ENCODE data around the gene NR3C1. TPM values are rescaled to one million over a fixed set of nuclear protein-coding genes. Genes with fewer than 3 reads are reported as not detected.

Gene NR3C1
- polyA plus RNA-seq, 10 donors = 60.0 to 79.2 (median 69.1) TPM

DNA sequence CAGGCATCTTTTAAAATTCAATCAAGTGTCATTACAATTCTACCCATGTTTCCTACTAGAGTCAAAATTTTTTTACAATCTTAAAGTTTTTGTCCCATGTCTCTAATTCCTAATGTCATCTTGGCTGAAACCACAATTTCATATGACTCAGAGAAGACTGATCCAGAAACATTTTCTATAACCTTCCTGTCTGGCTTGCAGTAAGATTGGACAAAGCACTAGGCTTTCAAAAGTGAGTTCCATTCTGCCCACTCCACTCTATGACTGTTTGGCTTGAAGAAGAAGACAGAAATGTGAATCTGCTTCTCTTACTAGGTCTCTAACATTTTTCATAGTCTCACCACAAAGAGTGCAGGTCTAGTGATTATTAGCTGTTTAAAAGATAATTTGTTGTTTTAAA, 88.8 kb downstream of the NR3C1 start:
- DNase-seq = peak; percentile 13 to 64 (median 32)

DNA sequence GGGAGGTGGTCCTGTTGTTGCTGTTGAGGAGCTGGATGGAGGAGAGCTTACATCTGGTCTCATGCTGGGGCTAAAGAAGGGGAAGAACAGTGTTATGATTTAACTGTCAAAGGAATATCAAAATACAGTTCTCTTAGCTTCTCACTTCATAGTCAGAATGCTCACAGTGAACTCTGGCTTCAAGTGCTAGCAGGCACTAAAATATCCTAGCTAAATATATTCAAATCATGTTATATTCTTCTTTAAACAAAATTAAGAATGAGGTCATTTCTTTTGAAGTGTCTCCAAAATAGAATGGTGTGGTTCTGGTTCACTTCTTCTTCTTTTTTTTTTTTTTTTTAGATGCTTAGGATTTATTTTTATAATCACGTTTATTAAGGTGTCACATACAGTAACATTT, 89.4 kb downstream of the NR3C1 start:
- no peak for DNase-seq

DNA sequence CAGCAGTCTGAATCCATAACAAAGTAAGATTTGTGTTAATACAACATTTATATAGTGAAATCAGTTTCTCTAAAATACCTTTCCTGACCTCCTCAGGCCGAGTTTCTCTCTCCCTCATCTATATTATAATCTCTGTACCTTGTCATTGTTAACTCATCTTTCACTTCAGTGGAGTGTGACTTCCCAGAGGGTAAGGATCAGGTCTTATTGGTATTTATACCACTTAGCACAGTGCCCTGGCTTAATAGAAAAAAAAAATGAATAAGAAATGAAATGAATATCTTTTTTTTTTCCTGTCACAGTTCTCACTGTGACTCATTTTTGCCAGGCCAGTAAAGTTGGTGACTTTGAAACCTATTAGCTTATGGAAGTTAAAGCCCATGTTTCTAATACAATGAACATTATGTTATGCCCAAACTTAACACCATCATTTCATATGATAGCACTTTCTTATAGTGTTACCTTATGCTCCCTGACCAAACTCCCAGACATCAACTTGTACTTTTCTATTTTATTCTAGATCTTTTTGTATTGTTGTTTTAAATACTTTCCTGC, 90.1 kb downstream of the NR3C1 start:
- DNase-seq = no peak

DNA sequence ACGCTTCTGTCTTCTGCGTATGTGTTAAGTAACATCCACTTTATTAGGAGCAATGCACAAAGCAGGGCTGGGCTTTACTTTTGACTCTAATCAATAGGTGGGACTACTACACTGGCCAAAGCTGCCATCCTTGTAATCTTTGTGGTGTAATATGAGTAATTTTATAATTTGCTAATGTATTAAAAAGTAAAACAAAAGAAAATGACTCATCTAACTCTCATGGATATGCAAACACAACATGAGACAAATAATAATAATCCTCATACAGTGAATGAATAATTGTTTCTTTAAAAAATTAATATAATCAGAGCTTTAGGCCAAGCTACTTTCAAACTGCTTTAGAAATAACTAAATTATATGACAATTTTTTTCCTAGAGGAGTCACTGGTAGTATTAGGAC, 90.7 kb downstream of the NR3C1 start:
- no peak for DNase-seq

DNA sequence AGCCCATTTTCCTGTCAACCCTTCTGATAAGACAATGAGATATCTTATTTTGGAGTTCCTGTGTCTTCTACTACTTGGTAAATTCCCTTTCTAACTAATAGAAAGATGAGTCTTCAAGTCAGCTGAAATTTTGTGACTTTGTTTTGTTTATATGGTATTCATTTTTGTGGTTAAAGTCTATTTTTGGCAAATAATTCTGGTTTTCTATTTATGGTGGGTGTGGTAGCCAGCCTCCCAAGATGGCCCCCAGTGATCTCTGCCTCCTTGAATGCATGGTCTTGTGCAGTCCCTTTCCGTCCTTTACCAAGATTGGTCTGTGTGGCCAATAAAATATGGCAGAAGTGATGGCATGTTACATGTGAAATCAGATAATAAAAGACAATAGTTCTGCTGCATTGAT, 91.5 kb downstream of the NR3C1 start:
- no peak for DNase-seq

DNA sequence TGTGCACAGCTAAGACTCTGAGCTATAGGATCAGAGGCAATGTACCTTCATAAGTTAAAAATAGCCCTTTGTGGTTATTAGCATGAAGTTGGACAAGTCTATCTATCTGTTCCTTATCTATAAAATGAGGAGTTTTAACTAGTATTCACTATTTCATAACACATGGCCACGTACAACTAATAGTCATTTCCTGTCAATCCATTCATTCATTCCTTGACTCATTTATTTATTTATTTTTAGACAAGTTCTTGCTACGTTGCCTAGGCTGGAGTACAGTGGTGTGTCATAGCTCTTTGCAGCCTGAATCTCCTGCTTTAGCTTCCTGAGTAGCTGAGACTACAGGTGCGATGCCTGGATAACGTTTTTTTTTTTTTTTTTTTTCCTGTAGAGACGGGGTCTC, 92.1 kb downstream of the NR3C1 start:
- peak in 1 of 3 donors; percentile 57 for DNase-seq

DNA sequence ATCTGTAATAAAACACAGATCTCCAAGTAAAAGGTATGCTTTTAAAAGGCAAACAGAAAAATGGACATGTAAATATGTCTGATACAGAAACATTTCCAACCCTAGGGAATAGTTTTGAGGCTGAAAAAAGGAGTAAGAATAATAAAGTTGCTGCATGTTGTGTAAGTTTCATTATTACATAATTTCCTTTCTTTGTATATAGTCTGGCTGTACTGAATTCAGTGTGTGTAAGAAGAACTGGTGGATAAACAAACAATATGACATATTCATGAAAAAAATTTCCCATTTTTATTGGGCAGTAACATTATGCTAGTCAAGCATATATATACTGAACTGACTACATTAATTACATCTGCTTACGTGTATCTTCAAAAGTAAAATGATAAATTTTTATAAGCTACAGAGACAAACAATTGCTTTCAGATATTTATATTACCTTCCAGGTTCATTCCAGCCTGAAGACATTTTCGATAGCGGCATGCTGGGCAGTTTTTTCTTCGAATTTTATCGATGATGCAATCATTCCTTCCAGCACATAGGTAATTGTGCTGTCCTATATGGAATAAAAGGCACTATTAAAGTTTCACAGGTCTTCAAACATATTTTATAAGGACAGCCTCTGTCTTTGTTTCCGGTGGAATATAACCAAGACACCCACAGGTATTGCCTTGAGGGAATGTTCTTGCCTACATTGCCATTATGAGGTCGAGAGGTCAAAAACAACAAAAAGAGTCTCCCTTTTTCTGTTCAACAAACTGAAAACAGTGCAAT, 93.6 kb downstream of the NR3C1 start:
- no peak for DNase-seq

DNA sequence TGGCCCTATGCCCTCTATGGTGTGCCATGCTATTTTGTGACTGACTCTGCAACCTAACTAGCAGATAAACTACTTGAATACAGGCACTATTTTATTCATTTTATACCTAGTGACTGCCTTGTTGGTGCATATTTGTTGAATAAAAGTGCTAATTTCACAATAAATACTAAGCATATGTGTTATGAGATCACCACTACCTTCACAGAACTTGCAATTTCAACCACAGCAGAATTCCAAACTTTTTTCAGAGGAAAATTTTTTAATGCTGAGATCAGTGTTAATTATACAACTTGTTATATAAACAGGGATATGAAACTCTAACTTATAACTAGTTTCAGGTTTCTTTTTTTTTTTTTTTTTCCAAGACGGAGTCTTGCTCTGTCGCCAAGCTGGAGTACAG, 94.8 kb downstream of the NR3C1 start:
- no peak for DNase-seq

DNA sequence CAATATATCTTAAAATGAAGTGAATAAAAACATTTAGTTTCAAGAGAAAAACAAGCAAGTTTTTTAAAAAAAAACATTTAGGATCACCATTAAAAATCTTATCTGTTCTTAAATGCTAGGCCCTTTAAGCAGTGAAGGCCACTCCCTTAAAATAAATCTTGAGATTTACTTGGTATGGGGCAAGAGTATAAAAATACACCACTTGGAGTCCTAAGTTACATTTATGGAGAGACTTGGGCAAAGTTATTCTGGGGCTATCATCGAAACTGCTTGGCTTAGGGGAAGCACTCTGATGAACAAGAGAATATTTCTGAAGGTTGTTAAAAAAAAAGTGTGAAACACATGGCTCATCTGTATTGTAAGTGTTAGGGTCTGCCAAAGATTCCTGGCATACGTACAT, 97.4 kb downstream of the NR3C1 start:
- DNase-seq = no peak

DNA sequence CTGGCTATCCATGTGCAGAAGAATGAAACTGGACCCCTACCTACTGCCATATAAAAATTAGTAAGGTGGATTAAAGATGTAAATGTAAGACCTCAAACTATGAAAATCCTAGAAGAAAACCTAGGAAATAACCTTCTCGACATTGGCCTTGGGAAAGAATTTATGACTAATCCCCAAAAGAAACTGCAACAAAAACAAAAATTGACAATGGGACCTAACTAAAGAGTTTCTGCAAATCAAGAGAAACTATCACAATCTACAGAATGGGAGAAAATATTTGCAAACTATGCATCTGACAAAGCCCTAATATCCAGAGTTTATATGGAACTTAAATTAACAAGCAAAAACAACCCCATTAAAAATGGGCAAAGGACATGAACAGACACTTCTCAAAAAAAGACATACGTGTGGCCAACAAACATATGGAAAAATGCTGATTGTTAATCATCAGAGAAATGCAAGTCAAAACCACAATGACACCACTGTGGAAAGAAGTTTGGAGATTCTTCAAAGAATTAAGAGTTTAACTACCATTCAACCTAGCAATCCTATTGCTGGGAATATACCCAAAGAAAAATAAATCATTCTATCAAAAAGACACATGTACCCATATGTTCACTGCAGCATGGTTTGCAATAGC, 98.5 kb downstream of the NR3C1 start:
- no peak for DNase-seq

DNA sequence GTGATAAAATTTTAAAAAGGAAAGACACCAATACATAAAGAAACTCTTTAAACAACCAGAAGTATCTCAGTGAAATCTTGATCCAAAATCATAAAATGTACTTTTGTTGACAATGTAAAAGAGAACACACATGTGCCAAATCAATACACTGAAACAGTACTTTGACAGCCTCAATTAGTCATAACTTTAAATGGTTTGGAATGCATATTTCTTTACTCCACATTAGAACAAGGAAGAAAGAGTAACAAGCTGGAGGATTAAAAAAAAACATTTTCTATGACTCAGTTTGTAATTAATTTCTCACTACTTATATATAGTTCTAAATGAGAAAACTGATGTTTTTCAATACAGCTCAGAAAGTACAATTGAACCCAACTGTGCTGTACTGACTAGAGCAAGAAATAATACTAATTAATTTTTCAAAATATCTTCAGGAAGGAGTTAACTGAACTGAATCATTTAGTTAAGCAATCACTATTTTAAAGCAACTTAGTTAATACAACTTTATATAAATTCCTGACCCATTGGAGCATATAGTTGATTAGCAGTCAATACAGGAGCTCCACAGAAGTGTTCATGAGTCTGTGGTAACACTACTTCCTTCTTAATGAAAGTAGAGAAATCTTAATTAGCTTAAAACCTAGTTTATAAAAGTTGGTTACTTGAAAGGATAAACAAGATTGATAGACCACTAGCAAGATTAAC, 101.0 kb downstream of the NR3C1 start:
- DNase-seq = no peak

DNA sequence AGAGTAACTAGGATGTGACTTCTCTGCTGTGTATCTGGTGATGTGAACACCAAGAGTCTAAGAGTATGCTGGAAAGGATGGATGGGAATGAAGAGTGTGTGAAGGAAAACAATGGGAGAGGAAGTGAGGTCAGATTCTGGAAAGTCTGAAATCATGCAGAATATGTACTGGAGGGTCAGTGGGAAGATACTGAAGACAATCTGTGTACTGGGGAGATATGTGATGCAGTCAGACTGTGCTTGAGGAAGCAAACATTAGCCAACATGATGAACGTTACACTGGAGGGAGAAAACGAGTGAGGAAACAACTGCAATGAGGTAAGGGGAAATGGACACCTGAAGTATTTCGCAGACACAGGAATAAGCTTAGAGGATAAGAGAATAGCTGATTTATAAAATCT, 105.7 kb downstream of the NR3C1 start:
- DNase-seq = no peak

DNA sequence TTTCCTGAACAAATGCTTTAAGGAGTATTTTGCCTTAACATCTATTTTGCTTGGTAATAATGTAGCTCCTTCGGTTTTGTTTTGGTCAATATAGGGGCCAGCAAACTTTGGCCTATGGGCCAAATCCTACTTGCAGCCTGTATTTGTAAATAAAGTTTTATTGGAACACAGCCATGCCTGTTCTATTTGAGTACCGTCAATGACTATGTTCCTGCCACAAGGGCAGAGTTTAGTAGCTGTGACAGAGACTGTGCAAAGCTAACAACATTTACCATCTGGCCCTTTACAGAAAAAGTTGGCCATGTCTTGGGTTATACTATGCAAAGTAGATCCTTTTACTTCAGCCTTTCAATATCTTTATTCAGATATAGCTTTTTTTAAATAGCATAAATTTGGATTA, 113.4 kb downstream of the NR3C1 start:
- no peak for DNase-seq

DNA sequence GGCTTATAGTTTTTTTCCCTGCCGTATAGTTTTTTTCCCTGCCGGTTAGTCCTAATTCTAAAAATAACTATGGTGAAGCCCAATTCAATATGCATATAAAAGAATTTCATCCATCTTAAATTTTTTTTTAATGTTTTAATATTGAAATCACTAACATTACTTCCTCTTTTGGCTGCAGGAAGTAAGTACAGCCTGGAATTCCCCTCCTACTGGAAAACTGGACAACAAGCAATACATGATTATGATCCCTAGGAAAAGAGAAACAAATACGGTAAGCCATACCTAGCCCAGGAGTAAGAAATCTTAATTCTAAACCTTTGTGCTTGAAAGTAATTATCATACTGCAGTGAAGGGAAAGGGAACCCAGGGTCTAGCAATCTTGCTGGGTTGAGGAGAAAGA, 119.0 kb downstream of the NR3C1 start:
- DNase-seq = no peak

DNA sequence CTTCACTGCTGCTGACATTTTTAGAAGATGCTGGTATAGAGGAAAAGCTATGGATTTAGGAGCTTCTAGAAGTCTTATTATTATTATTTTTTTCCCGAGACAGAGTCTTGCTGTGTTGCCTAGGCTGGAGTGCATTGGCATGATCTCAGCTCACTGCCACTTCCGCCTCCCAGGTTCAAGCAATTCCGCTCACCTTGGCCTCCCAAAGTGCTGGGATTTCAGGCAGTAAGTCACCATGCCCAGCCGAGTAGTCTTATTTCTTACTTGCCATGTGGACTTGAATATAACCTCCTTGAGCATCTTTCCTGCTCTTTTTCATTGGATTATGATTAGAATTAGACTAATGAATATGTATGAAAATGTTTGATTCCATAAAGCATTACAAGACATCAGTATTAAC, 119.5 kb downstream of the NR3C1 start:
- no peak for DNase-seq

DNA sequence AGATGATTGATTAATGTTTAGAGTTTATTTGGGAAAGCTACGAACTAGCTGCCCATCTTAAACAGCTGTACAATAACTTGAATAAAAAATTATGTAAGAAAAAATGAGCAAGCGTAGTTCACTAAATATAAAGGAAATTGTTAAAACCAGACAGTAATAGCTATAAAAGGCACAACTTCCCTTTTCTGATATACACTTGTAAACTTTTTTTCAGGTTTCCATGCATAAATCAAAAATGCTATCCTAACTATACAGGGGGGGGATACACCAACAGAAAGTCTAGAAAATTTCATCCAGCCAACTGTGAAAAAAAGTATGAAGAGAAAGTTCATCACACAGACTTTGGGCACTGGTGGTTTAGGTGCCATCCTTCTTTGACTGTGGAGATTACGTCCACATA, 122.3 kb downstream of the NR3C1 start:
- no peak for DNase-seq

DNA sequence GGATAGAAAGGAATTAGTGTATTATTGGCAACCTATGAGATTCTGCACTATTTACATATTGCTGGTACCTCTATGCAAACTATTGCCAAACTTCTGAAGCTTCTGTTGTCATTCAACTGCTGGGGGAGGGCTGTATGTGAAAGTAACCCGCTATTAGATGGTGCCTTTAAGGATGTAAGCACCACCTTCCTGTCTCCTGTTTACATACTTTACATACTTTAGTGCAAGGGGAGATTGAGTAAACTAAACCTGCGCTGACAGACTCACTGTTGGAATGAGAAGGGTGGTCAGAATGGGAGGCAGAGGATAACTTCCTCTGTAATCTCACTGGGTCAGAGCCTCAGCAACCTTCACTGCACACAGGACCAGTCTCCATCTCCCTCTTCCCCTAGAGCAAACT, 123.8 kb downstream of the NR3C1 start:
- DNase-seq = no peak

DNA sequence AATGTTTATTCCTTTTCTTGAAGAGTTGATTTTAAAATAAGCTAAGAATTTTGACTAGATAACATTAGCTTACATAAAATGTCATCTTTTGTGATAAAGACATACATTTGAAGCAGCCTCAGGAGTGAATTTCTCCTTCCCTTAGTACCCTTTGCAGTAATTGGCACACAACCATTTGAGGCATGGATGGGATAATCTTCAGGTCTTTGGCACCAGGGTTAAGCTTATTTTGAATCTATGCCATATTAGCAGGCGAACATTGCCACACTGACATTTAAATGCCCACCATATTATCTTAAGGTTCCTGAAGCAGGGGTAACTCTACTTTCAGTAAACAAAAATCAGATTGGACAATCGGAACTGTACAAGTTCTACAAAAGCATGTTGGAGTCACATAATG, 126.0 kb downstream of the NR3C1 start:
- DNase-seq = no peak

DNA sequence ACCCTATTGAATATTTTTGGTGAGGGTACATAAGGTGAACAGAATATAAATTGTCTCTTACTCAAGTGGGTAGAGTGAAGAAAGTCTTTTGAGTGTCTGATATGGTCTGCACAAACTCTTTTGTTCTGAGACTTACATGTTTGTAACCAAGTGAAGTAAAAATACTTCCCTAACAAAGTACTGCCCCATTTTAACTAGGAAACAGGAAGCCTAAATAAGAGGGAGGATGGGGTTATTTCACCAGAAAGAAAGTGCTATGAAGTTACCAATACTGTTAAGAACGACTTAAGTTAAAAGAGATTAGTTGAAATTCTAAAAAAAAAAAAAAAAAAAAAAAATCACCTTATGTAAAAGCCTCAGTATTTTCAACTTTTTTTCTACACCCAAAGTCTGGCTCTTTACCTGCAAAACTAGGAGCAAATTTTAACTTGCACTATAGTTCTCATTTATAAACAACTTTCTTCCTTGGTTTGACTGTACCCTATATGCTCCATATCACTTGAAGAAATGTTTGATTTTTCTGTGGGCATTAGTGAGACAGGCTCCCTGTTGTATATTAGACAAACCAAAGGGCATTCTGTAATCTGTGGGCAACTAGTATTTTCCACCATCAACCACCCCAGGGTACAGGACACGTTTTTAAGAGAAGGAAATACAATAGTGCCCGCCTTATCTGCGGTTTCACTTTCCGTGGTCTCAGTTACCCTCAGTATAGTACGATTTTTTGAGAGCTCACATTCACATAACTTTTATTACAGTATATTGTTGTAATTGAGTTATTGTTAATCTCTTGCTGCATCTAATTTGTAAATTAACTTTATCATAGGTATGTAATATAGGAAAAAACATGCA, 127.7 kb downstream of the NR3C1 start:
- DNase-seq = no peak

DNA sequence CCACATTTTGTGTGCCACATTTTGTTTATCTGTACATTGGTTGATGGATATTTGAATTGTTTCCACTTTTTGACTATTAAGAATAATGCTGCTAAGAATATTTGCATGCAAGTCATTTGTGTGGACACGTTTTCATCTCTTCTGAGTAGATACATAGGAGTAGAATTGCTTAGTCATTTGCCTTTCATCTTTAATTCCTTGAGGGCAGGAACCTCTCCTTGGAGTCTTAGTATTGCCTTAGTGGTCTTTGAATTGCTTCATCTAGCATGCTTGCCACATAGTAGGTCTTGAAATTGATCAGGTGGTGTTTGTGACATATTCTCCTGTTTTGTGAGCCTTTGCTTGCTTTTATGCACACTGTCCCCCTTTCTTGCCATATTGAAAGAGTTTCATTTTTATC, 128.5 kb downstream of the NR3C1 start:
- DNase-seq = no peak

DNA sequence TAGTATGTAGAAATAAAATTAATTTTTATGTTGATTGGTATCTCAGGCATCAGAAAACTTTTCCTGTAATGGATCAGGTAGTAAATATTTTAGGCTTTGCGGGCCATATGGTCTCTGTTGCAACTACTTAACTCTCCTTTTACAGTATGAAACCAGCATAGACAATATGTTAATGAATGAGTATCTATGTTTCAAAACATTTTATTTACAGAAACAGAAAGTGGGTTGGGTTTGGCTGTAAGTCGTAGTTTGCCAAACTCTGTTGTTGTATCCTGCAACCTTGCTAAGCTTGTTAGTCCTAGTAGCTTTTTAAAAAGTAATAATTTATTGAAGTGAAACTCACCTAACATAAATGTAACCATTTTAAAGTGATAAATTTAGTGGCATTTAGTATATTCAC, 132.1 kb downstream of the NR3C1 start:
- no peak for DNase-seq

DNA sequence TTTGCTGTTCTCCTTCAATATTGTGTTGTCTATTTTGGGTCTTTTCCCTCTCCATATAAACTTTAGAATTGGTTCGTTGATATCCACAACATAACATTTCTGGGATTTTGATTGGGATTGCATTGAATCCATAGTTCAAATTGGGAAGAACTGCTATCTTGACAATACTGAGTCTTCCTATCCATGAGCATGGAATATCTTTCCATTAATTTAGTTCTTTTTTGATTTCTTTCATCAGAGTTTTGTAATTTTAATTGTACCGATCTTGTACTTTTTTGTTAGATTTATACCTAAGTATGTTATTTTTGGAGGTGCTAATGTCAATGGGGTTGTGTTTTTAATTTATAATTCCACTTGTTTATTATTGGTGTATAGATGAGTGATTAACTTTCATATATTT, 135.1 kb downstream of the NR3C1 start:
- no peak for DNase-seq
